IPS DF 4.7 (cell line): ENCODE data around the gene SPAM1.
"Not testable (repeated sequence)": the region's sequence is repeated elsewhere in the genome, so short reads cannot be mapped to it uniquely, and the experiment has no call there.

Experiments
- DNase-seq: peaks from one replicate; pipeline ENCODE4 v3.0.0-alpha.2; 2013; ENCODE audit warnings: low spot score; ENCODE audit errors: extremely low read depth

Gene SPAM1, protein sequence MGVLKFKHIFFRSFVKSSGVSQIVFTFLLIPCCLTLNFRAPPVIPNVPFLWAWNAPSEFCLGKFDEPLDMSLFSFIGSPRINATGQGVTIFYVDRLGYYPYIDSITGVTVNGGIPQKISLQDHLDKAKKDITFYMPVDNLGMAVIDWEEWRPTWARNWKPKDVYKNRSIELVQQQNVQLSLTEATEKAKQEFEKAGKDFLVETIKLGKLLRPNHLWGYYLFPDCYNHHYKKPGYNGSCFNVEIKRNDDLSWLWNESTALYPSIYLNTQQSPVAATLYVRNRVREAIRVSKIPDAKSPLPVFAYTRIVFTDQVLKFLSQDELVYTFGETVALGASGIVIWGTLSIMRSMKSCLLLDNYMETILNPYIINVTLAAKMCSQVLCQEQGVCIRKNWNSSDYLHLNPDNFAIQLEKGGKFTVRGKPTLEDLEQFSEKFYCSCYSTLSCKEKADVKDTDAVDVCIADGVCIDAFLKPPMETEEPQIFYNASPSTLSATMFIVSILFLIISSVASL

GRCh38 chr7:123924941-123925340 is at the start of gene SPAM1:
Gene SPAM1, plus strand, starts transcription at chr7:123925241. Its CDS starts 28,330 bp downstream, at chr7:123953571.
- no peak for DNase-seq

- DNase-seq: no peak
Measured at GRCh38 chr7:123876557-123877256, 48.3 kb upstream of the SPAM1 start.

DNA sequence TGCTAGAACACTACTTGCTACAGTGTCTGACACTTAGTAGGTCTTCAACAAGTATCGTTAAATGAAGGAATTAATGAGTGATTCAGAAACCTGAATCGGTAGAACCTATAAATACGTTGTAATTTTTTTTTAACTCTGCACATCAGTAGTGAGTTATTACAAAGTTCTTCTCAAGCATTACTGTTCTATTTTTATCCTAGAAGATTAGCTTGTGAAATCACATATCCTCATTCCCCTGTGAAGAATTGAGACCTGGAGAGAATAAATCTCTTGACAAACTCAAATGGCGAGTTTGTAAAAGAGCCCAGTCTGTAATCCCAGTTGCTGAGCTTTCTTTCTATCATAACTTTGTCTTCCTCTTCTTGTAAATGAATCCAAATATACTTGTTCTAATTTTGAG is 45.4 kb upstream of the SPAM1 start:
- DNase-seq: no peak

GRCh38 chr7:123881300-123881699 is 43.7 kb upstream of the SPAM1 start:
- no peak for DNase-seq

DNA sequence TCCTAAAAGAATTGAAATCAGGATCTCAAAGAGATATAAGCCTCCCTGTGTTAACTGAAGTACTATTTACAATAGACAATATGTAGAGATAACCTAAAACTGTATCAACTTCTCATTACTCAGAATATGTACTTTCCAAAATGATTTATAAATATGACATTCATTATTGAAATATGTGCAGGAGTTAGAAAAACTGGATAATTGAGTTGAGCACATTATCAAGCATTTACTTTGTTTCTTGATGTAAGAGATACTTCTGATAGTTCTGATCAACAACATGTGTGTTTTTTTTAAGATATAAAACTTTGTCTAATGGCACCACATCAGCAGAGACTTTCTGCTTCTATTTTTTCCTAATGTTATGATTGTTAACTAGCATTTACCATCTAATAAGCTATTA is 41.9 kb upstream of the SPAM1 start:
- DNase-seq: no peak

- no peak for DNase-seq
Measured at GRCh38 chr7:123888192-123888591, 36.8 kb upstream of the SPAM1 start.

GRCh38 chr7:123894753-123895152 is 30.3 kb upstream of the SPAM1 start:
- DNase-seq: not testable (repeated sequence)

GRCh38 chr7:123901101-123901500 is 23.9 kb upstream of the SPAM1 start:
- DNase-seq: no peak

- no peak for DNase-seq
Measured at GRCh38 chr7:123905714-123906113, 19.3 kb upstream of the SPAM1 start.

DNA sequence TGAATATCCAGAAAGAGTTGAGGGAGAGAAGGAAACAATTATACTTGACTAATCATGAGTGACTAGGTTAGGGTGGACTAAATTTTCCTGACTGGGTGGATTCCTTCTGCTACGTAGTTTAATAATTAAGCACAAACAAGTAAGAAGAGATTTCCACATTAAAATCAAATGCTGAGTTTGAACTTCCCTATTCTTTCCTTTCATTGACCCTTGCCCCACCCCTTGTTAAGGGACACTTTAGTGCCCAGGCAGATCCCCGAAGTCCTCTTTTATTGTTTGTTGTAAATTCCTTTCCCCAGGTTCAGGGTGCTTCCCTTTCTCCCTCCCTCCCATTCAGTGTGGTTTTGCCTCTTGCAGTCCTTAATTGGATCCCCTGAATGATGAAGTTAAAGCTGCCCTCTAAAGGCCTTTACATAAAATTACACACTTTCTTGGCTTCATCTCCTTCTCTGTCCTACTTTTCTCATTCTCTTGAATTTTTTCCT is 8.8 kb upstream of the SPAM1 start:
- peak; percentile 51 for DNase-seq

GRCh38 chr7:123917878-123918277 is 7.2 kb upstream of the SPAM1 start:
- no peak for DNase-seq

- no peak for DNase-seq
Measured at GRCh38 chr7:123918309-123918708, 6.7 kb upstream of the SPAM1 start.

DNA sequence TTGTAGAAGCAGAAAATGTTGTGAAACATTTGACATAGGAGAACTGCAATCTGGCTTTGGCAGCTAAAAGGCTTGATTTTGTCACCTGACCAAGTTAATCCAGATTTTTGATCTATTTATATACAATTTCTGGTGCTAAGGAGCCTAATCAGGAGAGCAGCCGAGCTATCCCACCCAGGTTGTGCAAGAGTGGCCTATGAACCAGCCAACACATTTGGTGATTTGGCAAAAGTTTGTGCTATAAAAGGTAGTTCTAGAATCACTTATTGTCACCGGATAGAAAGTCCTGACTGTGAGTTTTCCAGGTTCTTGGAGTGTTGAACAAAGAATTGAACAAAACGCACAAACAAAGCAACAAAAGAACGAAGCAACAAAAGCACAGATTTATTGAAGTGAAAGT is 1.4 kb upstream of the SPAM1 start:
- DNase-seq: no peak

DNA sequence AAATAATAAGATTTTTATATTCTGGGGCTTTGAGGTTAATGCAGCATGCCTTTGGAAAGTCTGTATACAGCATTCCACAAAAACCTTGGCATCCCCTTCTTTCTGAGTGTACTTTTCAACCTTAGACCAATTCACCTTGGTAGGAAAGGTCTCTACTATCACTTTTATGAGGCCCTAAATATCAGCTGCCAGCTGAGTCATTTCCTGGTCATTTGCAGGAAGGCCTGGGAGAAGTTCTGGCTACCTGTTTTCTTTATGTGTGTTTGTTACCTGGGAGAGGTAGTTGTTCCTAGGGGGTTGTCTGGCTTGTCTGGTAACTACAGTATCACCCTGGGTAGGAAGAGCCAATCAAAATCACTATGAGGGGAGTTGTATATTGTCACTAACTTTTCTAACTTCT is 4.1 kb downstream of the SPAM1 start:
- no peak for DNase-seq

DNA sequence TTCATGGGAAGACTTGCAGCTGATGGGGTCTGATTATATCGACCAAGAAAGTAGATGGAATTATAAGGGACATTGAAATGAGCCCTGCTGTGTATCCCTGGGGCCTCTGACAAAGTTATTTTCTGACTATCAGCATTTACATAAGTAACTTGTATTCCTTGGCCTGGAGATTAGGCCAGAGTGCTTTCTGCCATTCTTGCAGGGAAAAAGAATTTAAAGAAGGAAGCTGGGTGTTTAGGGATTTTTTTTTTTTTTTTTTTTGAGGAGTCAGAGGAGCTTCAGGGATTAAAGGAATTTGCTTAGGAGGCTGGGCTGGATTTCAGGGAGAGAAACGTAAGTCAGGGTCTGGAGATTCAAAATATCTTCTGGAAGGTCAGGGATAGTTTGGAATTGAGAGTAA is 4.6 kb downstream of the SPAM1 start:
- DNase-seq: no peak

GRCh38 chr7:123935436-123936381 is 10.7 kb downstream of the SPAM1 start:
- no peak for DNase-seq

GRCh38 chr7:123936388-123936787 is 11.3 kb downstream of the SPAM1 start:
- DNase-seq: no peak

DNA sequence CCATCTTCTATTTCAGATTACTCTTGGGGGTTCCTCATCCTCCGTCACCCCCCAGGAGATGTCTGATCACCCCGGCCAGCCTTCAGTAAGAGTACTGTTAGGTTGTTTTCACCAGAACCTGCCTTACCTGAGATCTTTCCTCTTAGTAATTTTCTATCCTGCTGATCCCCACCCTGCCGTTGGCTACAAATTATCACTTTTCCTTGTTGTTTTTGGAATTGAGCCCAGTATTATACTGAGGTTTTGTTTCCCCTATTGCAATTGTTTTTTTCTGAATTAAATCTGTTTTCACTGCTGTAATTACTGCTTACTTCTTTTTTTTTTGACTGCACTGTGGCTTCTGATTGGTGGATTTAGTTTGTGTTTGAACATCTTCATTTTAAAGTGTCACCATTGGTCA is 14.7 kb downstream of the SPAM1 start:
- no peak for DNase-seq

GRCh38 chr7:123941391-123942180 is 16.5 kb downstream of the SPAM1 start:
- no peak for DNase-seq

DNA sequence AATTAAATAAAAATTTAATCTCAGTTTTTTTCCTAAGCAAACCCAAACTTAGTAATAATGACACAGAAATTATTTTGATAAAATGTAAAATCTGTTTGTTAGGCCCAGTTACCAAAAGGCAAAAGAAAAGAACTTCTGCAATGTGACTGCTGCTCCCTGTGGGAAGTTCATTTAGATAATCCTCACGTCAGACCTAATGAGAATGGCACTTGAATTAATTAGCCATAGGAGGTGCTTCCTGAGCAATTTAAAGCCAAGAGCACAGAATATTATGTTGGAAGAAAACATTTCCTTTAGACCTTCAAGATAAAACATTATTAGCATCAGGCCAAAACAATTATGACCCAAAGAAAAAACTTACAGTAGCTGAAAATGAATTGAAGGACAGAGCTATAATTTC is 19.4 kb downstream of the SPAM1 start:
- no peak for DNase-seq

DNA sequence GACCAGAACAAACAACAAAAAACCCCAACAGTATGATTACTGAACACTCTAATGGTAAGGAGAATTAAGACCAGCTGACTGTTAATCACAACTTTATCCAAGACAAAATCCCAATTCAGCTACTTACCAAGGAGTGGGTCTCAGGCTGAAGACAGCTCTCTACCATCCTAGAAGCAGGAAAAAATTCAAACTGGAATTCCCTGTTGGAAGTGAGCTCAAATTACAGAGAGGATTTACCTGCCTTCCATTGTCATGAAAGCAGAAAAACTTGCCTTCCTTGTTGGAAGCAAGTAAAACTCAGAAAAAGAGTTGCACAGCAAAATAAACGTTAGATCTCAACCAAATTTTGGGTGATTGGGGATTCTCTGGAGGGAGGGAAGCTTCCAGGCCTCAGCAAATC is 20.9 kb downstream of the SPAM1 start:
- no peak for DNase-seq
